ENCODE results near the gene DNER.

GRCh38 chr2:229463841-229464346, 250.5 kb downstream of the DNER start:
- TF ChIP-seq CTCF (IDR thresholded peaks at IDR 0.05) (no peak), POLR2A (IDR thresholded peaks at IDR 0.05) (no peak)
